Neural cell (in vitro differentiated cells): ENCODE measurements around the gene PSMG3. TPM values are rescaled to one million over a fixed set of nuclear protein-coding genes. Genes with fewer than 3 reads are reported as not detected.

Experiments used
- H2AFZ ChIP-seq: fragments of 200-600, 300-800 bp; sonication (generic), shearing (Covaris generic); 2 replicates; pipeline ENCODE4 v1.6.0; 2014; ENCODE audit warnings: low read depth, mild to moderate bottlenecking, antibody characterized with exemption, low read length, moderate library complexity
- H3F3A ChIP-seq: fragments of 200-600 bp; shearing (Covaris generic); 2 replicates; pipeline ENCODE4 v1.6.1; 2016; ENCODE audit warnings: mild to moderate bottlenecking, moderate library complexity, mixed read lengths, antibody characterized with exemption, low read length; ENCODE audit not compliant: insufficient read depth, poor library complexity, severe bottlenecking
- H3K27ac ChIP-seq: fragments of 200-600, 300-800 bp; sonication (generic), shearing (Covaris generic); 2 replicates; pipeline ENCODE4 v1.5.1; 2014; ENCODE audit warnings: mild to moderate bottlenecking, low read length, moderate library complexity
- H3K27me3 ChIP-seq: fragments of 300-800, 200-600 bp; sonication (generic), shearing (Covaris generic); 2 replicates; pipeline ENCODE4 v1.6.0; 2014; ENCODE audit warnings: mild to moderate bottlenecking, low read depth, low read length, moderate library complexity; ENCODE audit not compliant: insufficient read depth
- H3K36me3 ChIP-seq: fragments of 300-800, 200-600 bp; sonication (generic), shearing (Covaris generic); 2 replicates; pipeline ENCODE4 v1.5.1; 2014; ENCODE audit warnings: mild to moderate bottlenecking, antibody characterized with exemption, low read length, moderate library complexity; ENCODE audit not compliant: insufficient read depth
- H3K4me2 ChIP-seq: fragments of 300-800, 200-600 bp; sonication (generic), shearing (Covaris generic); 2 replicates; pipeline ENCODE4 v1.6.0; 2014; ENCODE audit warnings: mild to moderate bottlenecking, low read length
- H3K4me3 ChIP-seq: fragments of 300-800, 200-600 bp; sonication (generic), shearing (Covaris generic); 2 replicates; pipeline ENCODE4 v1.5.1; 2014; ENCODE audit warnings: mild to moderate bottlenecking, low read length, moderate library complexity
- H3K79me2 ChIP-seq: fragments of 200-600 bp; shearing (Covaris generic); replicated peaks from 2 replicates; pipeline ENCODE4 v1.6.0; 2014; ENCODE audit warnings: mild to moderate bottlenecking, low read length, moderate library complexity; ENCODE audit not compliant: insufficient read depth
- H3K9ac ChIP-seq: fragments of 300-800, 200-600 bp; sonication (generic), shearing (Covaris generic); 2 replicates; pipeline ENCODE4 v1.6.1; 2016; ENCODE audit warnings: mild to moderate bottlenecking, low read length, mixed read lengths
- H3K9me2 ChIP-seq: fragments of 200-600 bp; shearing (Covaris generic); 2 replicates; pipeline ENCODE4 v1.6.1; 2016; ENCODE audit warnings: mild to moderate bottlenecking, low read length, mixed read lengths; ENCODE audit not compliant: insufficient read depth
- H3K9me3 ChIP-seq: fragments of 200-600, 300-800 bp; sonication (generic), shearing (Covaris generic); 2 replicates; pipeline ENCODE4 v1.6.1; 2016; ENCODE audit warnings: mild to moderate bottlenecking, mixed run types, low read length, moderate library complexity, mixed read lengths
- H4K20me1 ChIP-seq: fragments of 200-600 bp; shearing (Covaris generic); 2 replicates; pipeline ENCODE4 v1.6.1; 2016; ENCODE audit warnings: mild to moderate bottlenecking, mixed run types; ENCODE audit not compliant: insufficient read depth
- EP300 ChIP-seq: fragments of 450-650 bp; conservative IDR thresholded peaks from 2 replicates; pipeline ENCODE4 v1.6.1; 2014; ENCODE audit warnings: antibody characterized with exemption, mild to moderate bottlenecking, moderate library complexity; ENCODE audit not compliant: poor library complexity, severe bottlenecking
- EZH2 ChIP-seq: fragments of 200-600, 300-800 bp; shearing (Covaris generic), sonication (generic); IDR thresholded peaks from 2 replicates; pipeline ENCODE4 v1.6.1; 2014; ENCODE audit warnings: antibody characterized with exemption, low read length, borderline replicate concordance, mild to moderate bottlenecking; ENCODE audit not compliant: insufficient read depth, poor library complexity, severe bottlenecking
- MXI1 ChIP-seq: fragments of 450-650 bp; conservative IDR thresholded peaks from 2 replicates; pipeline ENCODE4 v1.6.1; 2014; ENCODE audit warnings: antibody characterized with exemption, mild to moderate bottlenecking; ENCODE audit not compliant: poor library complexity, severe bottlenecking
- POLR2AphosphoS5 ChIP-seq: IDR thresholded peaks from 2 replicates; pipeline ENCODE4 v1.6.1; 2012
- RAD21 ChIP-seq: fragments of 450-650 bp; conservative IDR thresholded peaks from 2 replicates; pipeline ENCODE4 v1.6.1; 2014; ENCODE audit warnings: antibody characterized with exemption, mild to moderate bottlenecking, moderate library complexity
- SMC3 ChIP-seq: fragments of 450-650 bp; conservative IDR thresholded peaks from 2 replicates; pipeline ENCODE4 v1.6.1; 2014; ENCODE audit warnings: antibody characterized with exemption, mild to moderate bottlenecking, moderate library complexity; ENCODE audit not compliant: poor library complexity
- TAF1 ChIP-seq: IDR thresholded peaks from 2 replicates; pipeline ENCODE4 v1.6.1; 2012; ENCODE audit warnings: low read depth
- polyA plus RNA-seq: library from polyadenylated mRNA; depleted of rRNA; stranded (reverse); fragments of >200 nt; gene quantifications from 2 replicates; pipeline ENCODE4 v1.2.3, GENCODE V29; 2014
- TF ChIP-seq, protein P1 (sequence below): fragments of 450-650 bp; IDR thresholded peaks from 2 replicates; pipeline ENCODE4 v1.5.1; 2014; ENCODE audit warnings: antibody characterized with exemption, mild to moderate bottlenecking, moderate library complexity; ENCODE audit not compliant: poor library complexity, severe bottlenecking
- TF ChIP-seq, protein P2 (sequence below): IDR thresholded peaks from 2 replicates; pipeline ENCODE4 v1.6.1; 2012; ENCODE audit warnings: borderline replicate concordance

PSMG3 gene
- polyA plus RNA-seq, 1 donor from 2014 or later = 50.6 TPM

DNA sequence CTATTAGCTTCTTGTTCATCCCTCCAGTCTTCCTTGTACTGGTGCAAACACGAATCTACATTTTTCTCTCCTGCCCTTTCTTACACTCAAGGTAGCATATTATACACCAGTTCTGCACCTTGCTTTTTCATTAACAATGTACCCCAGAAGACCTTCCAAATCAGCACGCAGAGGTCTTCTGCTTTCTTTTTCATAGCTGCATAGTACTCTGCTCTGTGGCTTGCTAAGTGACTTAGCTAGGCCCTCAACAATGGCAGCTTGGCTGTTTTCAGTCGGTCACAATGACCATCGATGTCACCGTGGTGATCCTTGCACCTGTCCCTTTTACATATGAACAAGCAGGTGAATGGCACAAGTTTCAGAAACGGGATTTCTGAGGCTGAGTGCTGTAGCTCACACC is 44.4 kb downstream of the PSMG3 start:
- no peaks in the 10 kb centered on the region for H4K20me1 ChIP-seq
- no peaks in the 10 kb centered on the region for H3K79me2 ChIP-seq
- H3K36me3 ChIP-seq = no peaks in the 10 kb centered on the region
- H3F3A ChIP-seq = no peaks in the 10 kb centered on the region
- H3K9ac ChIP-seq = no peak overlapping the region
- TF ChIP-seq, protein P1, sequence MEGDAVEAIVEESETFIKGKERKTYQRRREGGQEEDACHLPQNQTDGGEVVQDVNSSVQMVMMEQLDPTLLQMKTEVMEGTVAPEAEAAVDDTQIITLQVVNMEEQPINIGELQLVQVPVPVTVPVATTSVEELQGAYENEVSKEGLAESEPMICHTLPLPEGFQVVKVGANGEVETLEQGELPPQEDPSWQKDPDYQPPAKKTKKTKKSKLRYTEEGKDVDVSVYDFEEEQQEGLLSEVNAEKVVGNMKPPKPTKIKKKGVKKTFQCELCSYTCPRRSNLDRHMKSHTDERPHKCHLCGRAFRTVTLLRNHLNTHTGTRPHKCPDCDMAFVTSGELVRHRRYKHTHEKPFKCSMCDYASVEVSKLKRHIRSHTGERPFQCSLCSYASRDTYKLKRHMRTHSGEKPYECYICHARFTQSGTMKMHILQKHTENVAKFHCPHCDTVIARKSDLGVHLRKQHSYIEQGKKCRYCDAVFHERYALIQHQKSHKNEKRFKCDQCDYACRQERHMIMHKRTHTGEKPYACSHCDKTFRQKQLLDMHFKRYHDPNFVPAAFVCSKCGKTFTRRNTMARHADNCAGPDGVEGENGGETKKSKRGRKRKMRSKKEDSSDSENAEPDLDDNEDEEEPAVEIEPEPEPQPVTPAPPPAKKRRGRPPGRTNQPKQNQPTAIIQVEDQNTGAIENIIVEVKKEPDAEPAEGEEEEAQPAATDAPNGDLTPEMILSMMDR = no peak
- TF ChIP-seq EZH2 (no peak), RAD21 (no peak), POLR2AphosphoS5 (no peak), TAF1 (no peak), MXI1 (no peak), SMC3 (no peak), EP300 (no peak)
- TF ChIP-seq, protein P2, sequence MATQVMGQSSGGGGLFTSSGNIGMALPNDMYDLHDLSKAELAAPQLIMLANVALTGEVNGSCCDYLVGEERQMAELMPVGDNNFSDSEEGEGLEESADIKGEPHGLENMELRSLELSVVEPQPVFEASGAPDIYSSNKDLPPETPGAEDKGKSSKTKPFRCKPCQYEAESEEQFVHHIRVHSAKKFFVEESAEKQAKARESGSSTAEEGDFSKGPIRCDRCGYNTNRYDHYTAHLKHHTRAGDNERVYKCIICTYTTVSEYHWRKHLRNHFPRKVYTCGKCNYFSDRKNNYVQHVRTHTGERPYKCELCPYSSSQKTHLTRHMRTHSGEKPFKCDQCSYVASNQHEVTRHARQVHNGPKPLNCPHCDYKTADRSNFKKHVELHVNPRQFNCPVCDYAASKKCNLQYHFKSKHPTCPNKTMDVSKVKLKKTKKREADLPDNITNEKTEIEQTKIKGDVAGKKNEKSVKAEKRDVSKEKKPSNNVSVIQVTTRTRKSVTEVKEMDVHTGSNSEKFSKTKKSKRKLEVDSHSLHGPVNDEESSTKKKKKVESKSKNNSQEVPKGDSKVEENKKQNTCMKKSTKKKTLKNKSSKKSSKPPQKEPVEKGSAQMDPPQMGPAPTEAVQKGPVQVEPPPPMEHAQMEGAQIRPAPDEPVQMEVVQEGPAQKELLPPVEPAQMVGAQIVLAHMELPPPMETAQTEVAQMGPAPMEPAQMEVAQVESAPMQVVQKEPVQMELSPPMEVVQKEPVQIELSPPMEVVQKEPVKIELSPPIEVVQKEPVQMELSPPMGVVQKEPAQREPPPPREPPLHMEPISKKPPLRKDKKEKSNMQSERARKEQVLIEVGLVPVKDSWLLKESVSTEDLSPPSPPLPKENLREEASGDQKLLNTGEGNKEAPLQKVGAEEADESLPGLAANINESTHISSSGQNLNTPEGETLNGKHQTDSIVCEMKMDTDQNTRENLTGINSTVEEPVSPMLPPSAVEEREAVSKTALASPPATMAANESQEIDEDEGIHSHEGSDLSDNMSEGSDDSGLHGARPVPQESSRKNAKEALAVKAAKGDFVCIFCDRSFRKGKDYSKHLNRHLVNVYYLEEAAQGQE = no peak
- H3K27ac ChIP-seq = no peak overlapping the region
- no peaks in the 10 kb centered on the region for H3K9me2 ChIP-seq
- no peak overlapping the region for H3K4me3 ChIP-seq
- no peaks in the 10 kb centered on the region for H3K9me3 ChIP-seq
- H3K4me2 ChIP-seq = no peak overlapping the region
- H3K27me3 ChIP-seq = no peaks in the 10 kb centered on the region
- H2AFZ ChIP-seq = no peak overlapping the region

DNA sequence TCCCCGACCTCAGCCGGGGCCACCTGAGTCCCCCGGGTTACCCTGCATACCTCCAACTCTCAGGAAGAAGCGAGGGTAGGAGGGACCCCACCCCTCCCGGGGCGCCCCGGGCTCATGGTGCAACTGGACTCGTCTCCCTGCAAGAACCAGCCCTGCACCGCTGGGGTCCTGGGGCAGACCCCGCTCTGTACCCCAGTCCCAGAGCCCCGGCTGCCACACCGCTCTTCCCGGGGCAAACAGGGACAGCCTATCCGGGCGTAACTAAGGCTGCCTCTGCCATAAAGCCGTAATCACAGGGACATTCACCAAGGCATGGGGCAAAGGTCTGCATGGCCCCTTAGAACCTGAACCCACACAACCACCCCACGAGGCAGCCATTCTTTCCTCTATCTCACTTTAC is 46.0 kb downstream of the PSMG3 start:
- TF ChIP-seq, protein P1 = no peak
- TF ChIP-seq TAF1 (no peak), EZH2 (no peak), SMC3 (no peak), MXI1 (no peak), EP300 (no peak), POLR2AphosphoS5 (no peak), RAD21 (no peak)
- TF ChIP-seq, protein P2 = no peak
- Histone ChIP-seq H2AFZ (no peak overlapping the region), H3F3A (no peaks in the 10 kb centered on the region), H3K36me3 (no peaks in the 10 kb centered on the region), H3K9me2 (no peaks in the 10 kb centered on the region), H3K9ac (no peak overlapping the region), H4K20me1 (no peaks in the 10 kb centered on the region), H3K4me2 (no peak overlapping the region), H3K27me3 (no peaks in the 10 kb centered on the region), H3K9me3 (no peaks in the 10 kb centered on the region), H3K79me2 (no peaks in the 10 kb centered on the region), H3K4me3 (no peak overlapping the region), H3K27ac (no peak overlapping the region)
